ENCODE measurements around the gene WNK2.

DNA sequence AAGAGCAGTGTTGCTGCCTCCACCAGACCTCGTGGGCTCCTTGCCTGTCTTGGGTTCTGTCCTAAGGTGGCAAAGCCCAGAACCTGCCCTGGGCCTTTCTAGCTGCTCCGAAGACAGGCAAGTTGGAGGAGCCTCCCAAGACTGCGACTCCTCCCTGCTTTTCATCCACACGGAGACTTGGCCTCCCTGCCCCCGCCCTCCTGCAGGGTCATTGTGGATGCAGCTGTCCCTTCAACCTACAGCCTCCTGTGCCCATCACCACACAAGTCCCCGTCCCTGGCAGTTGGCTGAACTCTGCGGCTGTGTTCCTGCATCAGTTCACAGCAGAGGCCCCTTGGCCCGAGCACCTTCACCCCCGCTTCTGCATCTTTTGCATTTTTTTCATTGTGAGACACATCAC, 59.2 kb downstream of the WNK2 start:
- TF ChIP-seq, protein P1, sequence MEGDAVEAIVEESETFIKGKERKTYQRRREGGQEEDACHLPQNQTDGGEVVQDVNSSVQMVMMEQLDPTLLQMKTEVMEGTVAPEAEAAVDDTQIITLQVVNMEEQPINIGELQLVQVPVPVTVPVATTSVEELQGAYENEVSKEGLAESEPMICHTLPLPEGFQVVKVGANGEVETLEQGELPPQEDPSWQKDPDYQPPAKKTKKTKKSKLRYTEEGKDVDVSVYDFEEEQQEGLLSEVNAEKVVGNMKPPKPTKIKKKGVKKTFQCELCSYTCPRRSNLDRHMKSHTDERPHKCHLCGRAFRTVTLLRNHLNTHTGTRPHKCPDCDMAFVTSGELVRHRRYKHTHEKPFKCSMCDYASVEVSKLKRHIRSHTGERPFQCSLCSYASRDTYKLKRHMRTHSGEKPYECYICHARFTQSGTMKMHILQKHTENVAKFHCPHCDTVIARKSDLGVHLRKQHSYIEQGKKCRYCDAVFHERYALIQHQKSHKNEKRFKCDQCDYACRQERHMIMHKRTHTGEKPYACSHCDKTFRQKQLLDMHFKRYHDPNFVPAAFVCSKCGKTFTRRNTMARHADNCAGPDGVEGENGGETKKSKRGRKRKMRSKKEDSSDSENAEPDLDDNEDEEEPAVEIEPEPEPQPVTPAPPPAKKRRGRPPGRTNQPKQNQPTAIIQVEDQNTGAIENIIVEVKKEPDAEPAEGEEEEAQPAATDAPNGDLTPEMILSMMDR (IDR thresholded peaks at IDR 0.05; ENCODE audit: insufficient read depth, low read length, poor library complexity, severe bottlenecking) = no peak
- TF ChIP-seq EZH2phosphoT487 (conservative IDR thresholded peaks at IDR 0.05; ENCODE audit: low read length) = no peak
